Measurements from ENCODE around the gene ERCC6L2. TPM values are rescaled to one million over a fixed set of nuclear protein-coding genes. Genes with fewer than 3 reads are reported as not detected.

The ERCC6L2 gene
- total and polyA plus RNA-seq, 9 of the 15 experiments (the other 6 are each of a cell fraction or from before 2014, with no cell fraction given), result 7.8 to 42.8 (median 23.6) TPM

GRCh38 chr9:95875305-95876137 is at the start of gene ERCC6L2 (continued):
- TF ChIP-seq, protein P1, sequence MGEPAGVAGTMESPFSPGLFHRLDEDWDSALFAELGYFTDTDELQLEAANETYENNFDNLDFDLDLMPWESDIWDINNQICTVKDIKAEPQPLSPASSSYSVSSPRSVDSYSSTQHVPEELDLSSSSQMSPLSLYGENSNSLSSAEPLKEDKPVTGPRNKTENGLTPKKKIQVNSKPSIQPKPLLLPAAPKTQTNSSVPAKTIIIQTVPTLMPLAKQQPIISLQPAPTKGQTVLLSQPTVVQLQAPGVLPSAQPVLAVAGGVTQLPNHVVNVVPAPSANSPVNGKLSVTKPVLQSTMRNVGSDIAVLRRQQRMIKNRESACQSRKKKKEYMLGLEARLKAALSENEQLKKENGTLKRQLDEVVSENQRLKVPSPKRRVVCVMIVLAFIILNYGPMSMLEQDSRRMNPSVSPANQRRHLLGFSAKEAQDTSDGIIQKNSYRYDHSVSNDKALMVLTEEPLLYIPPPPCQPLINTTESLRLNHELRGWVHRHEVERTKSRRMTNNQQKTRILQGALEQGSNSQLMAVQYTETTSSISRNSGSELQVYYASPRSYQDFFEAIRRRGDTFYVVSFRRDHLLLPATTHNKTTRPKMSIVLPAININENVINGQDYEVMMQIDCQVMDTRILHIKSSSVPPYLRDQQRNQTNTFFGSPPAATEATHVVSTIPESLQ (CRISPR knock-in tag; IDR thresholded peaks at IDR 0.05), result peak; percentile 56; the same call in 1 of the 2 replicates
- TF ChIP-seq HNRNPL (IDR thresholded peaks at IDR 0.05; ENCODE audit: low read depth, low read length) (peak; percentile 35; the same call in 1 of the 2 replicates), ZBTB17 (CRISPR knock-in tag; IDR thresholded peaks at IDR 0.05) (peak; percentile 51; the same call in 1 of the 2 replicates), RBM34 (IDR thresholded peaks at IDR 0.05; ENCODE audit: borderline replicate concordance, insufficient read depth, low read length) (no peak), ZNF77 (CRISPR knock-in tag; IDR thresholded peaks at IDR 0.05) (no peak), LEF1 (IDR thresholded peaks at IDR 0.05) (no peak), ATF3 (IDR thresholded peaks at IDR 0.05) (no peak), ATF3 (CRISPR knock-in tag; conservative IDR thresholded peaks at IDR 0.05) (peak; percentile 47; the same call in 1 of the 2 replicates), BRD9 (IDR thresholded peaks at IDR 0.05; ENCODE audit: low read depth, partially characterized antibody) (peak; percentile 84), RERE (CRISPR knock-in tag; IDR thresholded peaks at IDR 0.05; ENCODE audit: borderline replicate concordance) (no peak), ZNF444 (CRISPR knock-in tag; IDR thresholded peaks at IDR 0.05) (no peak), PHF21A (IDR thresholded peaks at IDR 0.05; ENCODE audit: borderline replicate concordance, low read depth) (no peak), YY1 (IDR thresholded peaks at IDR 0.05; ENCODE audit: borderline replicate concordance in 1 of 3, control insufficient read depth in 1 of 3, extremely low read depth in 1 of 3, insufficient read depth in 3 of 3, insufficient read length in 1 of 3, insufficient replicate concordance in 2 of 3, low read depth in 1 of 3, low read length in 2 of 3) (peak; percentile 93 to 98 (median 96))
- TF ChIP-seq, protein P2, sequence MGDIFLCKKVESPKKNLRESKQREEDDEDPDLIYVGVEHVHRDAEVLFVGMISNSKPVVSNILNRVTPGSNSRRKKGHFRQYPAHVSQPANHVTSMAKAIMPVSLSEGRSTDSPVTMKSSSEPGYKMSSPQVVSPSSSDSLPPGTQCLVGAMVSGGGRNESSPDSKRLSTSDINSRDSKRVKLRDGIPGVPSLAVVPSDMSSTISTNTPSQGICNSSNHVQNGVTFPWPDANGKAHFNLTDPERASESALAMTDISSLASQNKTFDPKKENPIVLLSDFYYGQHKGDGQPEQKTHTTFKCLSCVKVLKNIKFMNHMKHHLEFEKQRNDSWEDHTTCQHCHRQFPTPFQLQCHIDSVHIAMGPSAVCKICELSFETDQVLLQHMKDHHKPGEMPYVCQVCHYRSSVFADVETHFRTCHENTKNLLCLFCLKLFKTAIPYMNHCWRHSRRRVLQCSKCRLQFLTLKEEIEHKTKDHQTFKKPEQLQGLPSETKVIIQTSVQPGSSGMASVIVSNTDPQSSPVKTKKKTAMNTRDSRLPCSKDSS (IDR thresholded peaks at IDR 0.05; ENCODE audit: low read depth, partially characterized antibody), result no peak

All from K562 (cell line).